ENCODE measurements around the gene GDPD5. TPM values are rescaled to one million over a fixed set of nuclear protein-coding genes. Genes with fewer than 3 reads are reported as not detected.

GDPD5 gene
- total RNA-seq, 1 donor from 2014 or later, result 15.8 TPM

GRCh38 chr11:75479597-75480145 lies 46.1 kb downstream of the GDPD5 start:
- no peaks in the 10 kb centered on the region for H3K27me3 ChIP-seq (ENCODE audit: low read depth)
- TF ChIP-seq CTCF (IDR thresholded peaks at IDR 0.05), result no peak
- H3K27ac ChIP-seq, result no peak overlapping the region
- H3K36me3 ChIP-seq, result no peaks in the 10 kb centered on the region
- peaks cover 25% of the 10 kb centered on the region for H3K4me1 ChIP-seq
- H3K9me3 ChIP-seq, result no peaks in the 10 kb centered on the region
- DNase-seq, result no peak
- no peak for ATAC-seq
- H3K4me3 ChIP-seq, result no peak overlapping the region
- intact Hi-C loops (cut with DNase I), result no loop called here

- no peak for ATAC-seq
- TF ChIP-seq CTCF (IDR thresholded peaks at IDR 0.05), result no peak
Observed at GRCh38 chr11:75478783-75479596, 46.8 kb downstream of the GDPD5 start.

GRCh38 chr11:75477614-75477935 lies 48.2 kb downstream of the GDPD5 start:
- ATAC-seq (no peak), DNase-seq (peak; percentile 21)
- no peaks in the 10 kb centered on the region for H3K27me3 ChIP-seq (ENCODE audit: low read depth)
- TF ChIP-seq CTCF (IDR thresholded peaks at IDR 0.05), result no peak
- H3K27ac ChIP-seq, result no peak overlapping the region
- H3K4me1 ChIP-seq, result peaks cover 35% of the 10 kb centered on the region
- intact Hi-C loops (cut with DNase I), result no loop called here
- no peak overlapping the region for H3K4me3 ChIP-seq
- no peaks in the 10 kb centered on the region for H3K9me3 ChIP-seq
- no peaks in the 10 kb centered on the region for H3K36me3 ChIP-seq

More at GRCh38 chr11:75478783-75479596, 46.8 kb downstream of the GDPD5 start:
- intact Hi-C loops (cut with DNase I), result no loop called here
- Histone ChIP-seq H3K4me1 (peaks cover 32% of the 10 kb centered on the region), H3K4me3 (no peak overlapping the region), H3K36me3 (no peaks in the 10 kb centered on the region), H3K27me3 (ENCODE audit: low read depth) (no peaks in the 10 kb centered on the region), H3K9me3 (no peaks in the 10 kb centered on the region), H3K27ac (no peak overlapping the region)
- DNase-seq, result peak; percentile 16

- intact Hi-C loops (cut with DNase I), result no loop called here
- Histone ChIP-seq H3K27me3 (ENCODE audit: low read depth) (no peaks in the 10 kb centered on the region), H3K27ac (peak overlapping the region; percentile 78), H3K4me3 (no peak overlapping the region), H3K4me1 (peaks cover 35% of the 10 kb centered on the region), H3K36me3 (no peaks in the 10 kb centered on the region), H3K9me3 (no peaks in the 10 kb centered on the region)
- TF ChIP-seq CTCF (IDR thresholded peaks at IDR 0.05), result no peak
- ATAC-seq (peak; percentile 25 to 40), DNase-seq (peak; percentile 50)
Observed at GRCh38 chr11:75476739-75477613, 48.8 kb downstream of the GDPD5 start.

- DNase-seq (peak; percentile 50), ATAC-seq (peak; percentile 42 to 56)
- Histone ChIP-seq H3K4me1 (peaks cover 35% of the 10 kb centered on the region), H3K9me3 (no peaks in the 10 kb centered on the region), H3K27me3 (ENCODE audit: low read depth) (no peaks in the 10 kb centered on the region), H3K36me3 (no peaks in the 10 kb centered on the region), H3K27ac (peak overlapping the region; percentile 78), H3K4me3 (peak overlapping the region; percentile 28)
- no peak for TF ChIP-seq CTCF (IDR thresholded peaks at IDR 0.05)
- intact Hi-C loops (cut with DNase I), result no loop called here
Observed at GRCh38 chr11:75475767-75476650, 49.7 kb downstream of the GDPD5 start.

Measured in lower lobe of right lung (tissue), 2 donors.